Erythroblast (primary cell): ENCODE measurements around the gene YAE1.

Experiments used
- DNase-seq, 2 experiments: peaks; one replicate each; lab custom pipeline; 2025; lab: John Stamatoyannopoulos, UW
- GATA1 ChIP-seq: IDR thresholded peaks from 2 replicates; pipeline ENCODE4 v1.6.1; 2011; ENCODE audit warnings: low read depth, mild to moderate bottlenecking, control low read depth, low read length, moderate library complexity
- POLR2A ChIP-seq: IDR thresholded peaks from 2 replicates; pipeline ENCODE4 v1.6.1; 2011; ENCODE audit warnings: mild to moderate bottlenecking, low read length

Gene YAE1

GRCh38 chr7:39566023-39566921 is at the start of gene YAE1:
Gene YAE1 (plus strand): TSS chr7:39566404. CDS start chr7:39566419, 15 bp downstream.
- TF ChIP-seq GATA1 (no peak), POLR2A (peak; percentile 87)
- DNase-seq: peak; percentile 85

DNA sequence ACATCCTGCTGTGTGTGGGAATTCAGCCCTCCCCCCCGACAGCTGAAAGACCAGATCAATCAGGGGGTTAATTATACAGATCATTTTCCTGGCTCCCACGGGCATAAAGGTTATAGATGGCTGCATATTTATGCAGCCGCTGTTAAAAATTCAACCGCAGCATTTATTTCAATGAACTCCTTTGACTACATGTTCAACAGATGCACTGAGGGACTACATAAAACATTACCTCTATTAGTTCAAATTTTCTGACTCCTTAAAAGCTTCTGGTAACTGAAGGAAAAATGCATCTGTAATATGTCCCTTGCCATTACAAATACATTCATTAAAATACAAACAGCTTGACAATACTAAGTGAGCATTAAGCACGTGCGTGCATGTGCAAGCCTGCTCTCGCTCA is 49.7 kb upstream of the YAE1 start:
- DNase-seq: no peak
- no peak for TF ChIP-seq POLR2A
- TF ChIP-seq GATA1: no peak

GRCh38 chr7:39517240-39517639 is 49.0 kb upstream of the YAE1 start:
- TF ChIP-seq GATA1: no peak
- TF ChIP-seq POLR2A: no peak
- no peak for DNase-seq

DNA sequence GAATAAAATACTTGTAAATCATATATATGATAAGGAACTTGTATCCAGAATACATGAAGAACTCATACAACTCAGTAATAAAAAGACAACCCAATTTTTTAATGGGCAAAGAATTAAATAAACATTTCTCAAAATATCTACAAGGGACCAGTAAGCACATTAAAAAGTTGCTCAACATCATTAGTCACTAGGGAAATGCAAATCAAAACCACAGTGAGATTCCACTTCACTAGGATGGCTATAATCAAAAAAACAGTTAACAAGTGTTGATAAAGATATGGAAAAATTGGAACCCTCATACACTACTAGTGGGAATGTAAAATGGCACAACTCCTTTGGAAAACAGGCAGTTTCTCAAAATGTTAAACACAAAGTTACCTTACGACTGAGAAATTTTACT is 40.3 kb upstream of the YAE1 start:
- TF ChIP-seq POLR2A (no peak), GATA1 (no peak)
- DNase-seq: no peak

DNA sequence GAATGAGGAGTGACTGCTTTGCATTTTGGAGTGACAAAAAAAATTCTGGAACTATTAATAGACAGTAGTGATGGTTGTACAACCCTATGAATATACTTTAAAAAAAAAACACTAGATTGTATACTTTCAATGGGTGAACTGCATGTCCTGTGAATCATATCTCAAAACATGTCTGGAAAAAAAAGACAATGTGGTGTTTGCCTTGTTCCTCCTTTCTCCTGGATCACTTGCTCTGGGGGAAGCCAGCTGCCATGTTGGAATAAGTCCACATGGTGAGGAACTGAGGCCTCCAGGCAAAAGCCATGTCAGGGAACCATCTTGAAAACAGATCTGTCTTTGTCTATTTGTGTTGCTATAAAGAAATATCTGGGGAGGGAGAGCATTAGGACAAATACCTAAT is 39.5 kb upstream of the YAE1 start:
- no peak for TF ChIP-seq GATA1
- TF ChIP-seq POLR2A: no peak
- DNase-seq: no peak

DNA sequence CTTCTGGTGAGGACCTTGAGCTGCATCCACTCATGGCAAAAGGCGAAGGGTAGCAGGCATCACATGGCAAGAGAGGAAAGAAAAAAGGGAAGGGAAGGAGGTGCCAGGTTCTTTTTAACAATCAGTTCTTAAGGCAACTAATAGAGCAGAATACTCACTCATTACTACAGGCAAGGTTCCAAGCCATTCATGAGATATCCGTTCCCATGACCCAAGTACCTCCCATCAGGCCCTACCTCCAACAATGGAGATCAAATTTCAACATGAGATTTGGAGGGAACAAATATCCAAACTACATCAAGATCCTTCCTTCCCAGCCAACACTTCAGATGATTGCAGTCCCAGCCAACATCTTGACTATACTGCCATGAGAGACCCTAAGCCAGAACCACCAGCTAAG is 38.9 kb upstream of the YAE1 start:
- TF ChIP-seq GATA1 (no peak), POLR2A (no peak)
- no peak for DNase-seq

GRCh38 chr7:39527951-39528350 is 38.3 kb upstream of the YAE1 start:
- DNase-seq: no peak
- no peak for TF ChIP-seq POLR2A
- no peak for TF ChIP-seq GATA1

DNA sequence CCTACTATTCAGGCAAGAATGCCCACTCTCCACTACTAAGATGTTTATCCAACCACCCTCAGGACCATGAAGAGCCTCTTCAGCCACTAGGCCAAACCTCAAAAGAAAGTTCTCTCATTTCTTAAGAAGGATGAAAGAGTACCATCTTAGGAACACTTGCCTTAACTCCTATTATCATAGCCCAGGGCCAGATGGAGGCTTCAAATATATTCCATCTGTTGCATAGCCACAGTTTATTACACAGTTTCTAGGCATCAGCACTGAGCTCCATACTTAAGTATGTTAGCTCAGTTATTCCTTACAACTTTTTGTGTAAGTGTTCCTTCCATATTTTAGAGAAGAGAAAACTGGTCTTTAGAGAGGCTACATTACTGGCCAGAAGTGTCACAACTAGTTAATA is 37.4 kb upstream of the YAE1 start:
- DNase-seq: no peak

GRCh38 chr7:39529582-39529981 is 36.6 kb upstream of the YAE1 start:
- TF ChIP-seq POLR2A (no peak), GATA1 (no peak)

More for the DNA sequence above, 37.4 kb upstream of the YAE1 start:
- TF ChIP-seq POLR2A (no peak), GATA1 (no peak)

DNA sequence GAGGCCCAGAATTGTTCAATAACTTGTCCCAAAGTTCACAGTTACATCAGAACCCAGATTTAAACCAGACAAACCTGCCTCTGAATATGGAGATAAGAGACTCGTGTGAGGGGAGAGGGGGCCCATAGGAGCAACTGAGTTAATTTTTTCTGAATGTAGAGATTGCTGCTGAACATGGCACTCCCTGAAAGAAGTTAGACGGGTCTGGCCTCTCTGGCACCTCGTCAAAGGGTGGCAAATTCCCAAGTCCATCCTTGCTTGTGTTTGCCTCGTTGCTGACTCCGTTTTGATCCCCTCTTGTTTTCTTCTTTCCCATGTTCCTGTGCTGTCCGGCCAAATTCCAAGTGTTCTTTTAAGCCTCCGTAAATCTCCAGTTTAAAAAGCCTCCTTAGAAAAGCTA is 35.2 kb upstream of the YAE1 start:
- no peak for TF ChIP-seq GATA1
- no peak for TF ChIP-seq POLR2A
- DNase-seq: no peak

More at GRCh38 chr7:39529582-39529981, 36.6 kb upstream of the YAE1 start:
- no peak for DNase-seq

- DNase-seq: no peak
- TF ChIP-seq GATA1: no peak
Observed at GRCh38 chr7:39531818-39532217, 34.4 kb upstream of the YAE1 start.

DNA sequence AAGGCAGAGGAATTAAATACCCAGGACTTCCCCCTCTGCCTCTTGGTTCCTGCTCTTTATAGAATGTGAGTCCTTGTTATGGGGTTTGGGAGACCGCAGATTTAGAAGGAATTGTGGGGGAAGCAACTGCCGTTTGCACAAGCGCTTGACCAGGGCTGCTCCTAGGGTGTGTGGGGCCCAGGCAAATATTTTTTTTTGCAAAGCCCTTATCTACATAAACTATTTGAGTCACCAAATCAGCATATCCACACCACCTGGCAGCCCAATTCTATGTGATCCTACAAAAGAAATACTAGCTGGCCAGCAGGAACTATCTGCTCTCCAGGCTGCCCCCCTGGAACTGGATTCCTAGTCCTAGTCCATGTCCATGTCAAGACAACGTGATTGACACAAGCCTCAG is 33.4 kb upstream of the YAE1 start:
- no peak for TF ChIP-seq POLR2A
- no peak for TF ChIP-seq GATA1
- DNase-seq: no peak

GRCh38 chr7:39534599-39534998 is 31.6 kb upstream of the YAE1 start:
- no peak for TF ChIP-seq POLR2A
- TF ChIP-seq GATA1: no peak
- DNase-seq: peak in 1 of 2 experiments; percentile 6

GRCh38 chr7:39535064-39535463 is 31.1 kb upstream of the YAE1 start:
- TF ChIP-seq GATA1: no peak
- TF ChIP-seq POLR2A: no peak
- no peak for DNase-seq

DNA sequence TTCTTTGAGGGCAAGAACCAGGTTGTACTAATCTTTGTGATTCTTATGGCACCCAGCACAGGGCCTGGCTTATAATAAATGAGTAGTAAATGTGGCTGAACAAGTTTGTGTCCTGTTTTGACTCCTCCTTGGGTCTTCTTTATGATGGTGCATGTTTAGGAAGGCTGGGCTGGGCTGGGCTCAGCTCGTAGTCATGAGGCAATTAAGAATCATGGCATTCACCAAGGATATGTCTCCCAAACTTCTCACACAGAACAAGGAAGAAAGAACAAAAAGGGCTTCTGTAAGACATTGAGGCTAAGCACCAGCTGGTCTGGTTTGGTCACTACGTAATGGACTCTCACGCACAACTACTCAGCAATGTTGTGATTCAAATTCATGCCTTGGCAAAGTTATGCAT is 30.5 kb upstream of the YAE1 start:
- no peak for DNase-seq
- TF ChIP-seq POLR2A (no peak), GATA1 (no peak)
